HG03108 (cell line): ENCODE results near the gene TJP1.
"Not testable (repeated sequence)": the region's sequence is repeated elsewhere in the genome, so short reads cannot be mapped to it uniquely, and the experiment has no call there.

ENCODE experiments used
- ATAC-seq: cut with Tn5 transposase; IDR thresholded peaks from one replicate; pipeline ENCODE4 v1.9.1; 2021; ENCODE audit warnings: moderate library complexity; ENCODE audit not compliant: unreplicated experiment

The TJP1 gene

DNA sequence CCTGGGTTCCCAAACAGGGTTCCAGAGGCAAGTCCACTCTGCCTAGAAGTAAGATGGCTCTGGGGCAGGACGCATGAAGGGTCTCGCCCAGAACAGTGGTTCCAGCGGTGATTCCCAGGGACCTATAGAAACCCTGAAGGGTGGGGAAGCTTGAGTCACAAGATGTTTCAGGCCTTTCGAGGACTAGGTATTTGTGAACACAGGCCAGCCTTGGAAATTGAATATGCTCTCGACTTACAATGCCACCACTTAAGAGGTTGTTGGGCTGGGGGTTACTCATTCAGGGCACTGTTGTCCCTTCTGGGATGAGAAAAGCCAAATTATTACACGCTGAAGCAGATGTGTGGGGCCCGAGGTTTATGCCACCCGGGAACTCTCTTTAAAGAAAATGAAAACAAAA is 152.0 kb downstream of the TJP1 start:
- ATAC-seq: no peak

DNA sequence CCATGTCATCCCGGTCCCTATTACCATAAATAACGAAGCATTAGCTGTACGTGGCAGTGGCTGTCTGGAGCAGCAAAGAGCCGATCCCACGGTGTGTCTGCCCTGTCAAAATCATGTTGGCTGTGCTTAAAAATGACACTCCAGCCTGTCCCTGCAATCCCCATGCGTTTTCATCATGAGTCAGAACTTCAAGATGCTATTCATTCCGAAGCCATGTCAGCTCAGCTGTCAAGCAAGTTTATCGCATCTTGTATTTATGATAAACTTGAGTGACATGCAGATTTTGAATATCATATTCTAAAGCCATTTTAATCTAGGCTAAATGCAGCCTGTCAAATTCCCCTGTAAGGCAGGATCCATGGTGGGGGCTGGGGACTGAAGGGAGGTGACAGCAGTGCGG is 152.4 kb downstream of the TJP1 start:
- ATAC-seq: no peak

DNA sequence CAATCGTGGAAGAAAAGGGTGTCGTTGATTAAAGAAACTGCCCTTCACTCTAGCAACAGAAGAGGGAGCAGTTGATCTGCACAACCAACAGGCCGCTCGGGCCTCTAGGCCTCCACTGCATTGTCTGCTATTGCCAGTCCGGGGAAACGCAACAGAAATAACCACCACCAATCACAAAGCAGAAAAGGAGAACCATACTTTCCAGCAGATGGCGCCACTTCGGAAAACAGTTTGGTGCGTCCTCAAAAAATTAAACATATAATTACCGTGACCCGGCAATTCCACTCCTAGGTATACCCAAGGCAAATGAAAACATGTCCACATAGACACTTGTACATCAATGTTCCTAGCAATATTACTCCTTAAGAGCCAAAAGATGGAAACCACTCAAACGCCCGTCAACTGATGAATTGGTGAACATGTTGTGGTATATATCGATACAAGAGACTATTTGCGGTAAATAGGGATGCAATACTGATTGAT is 154.1 kb downstream of the TJP1 start:
- ATAC-seq: no peak

DNA sequence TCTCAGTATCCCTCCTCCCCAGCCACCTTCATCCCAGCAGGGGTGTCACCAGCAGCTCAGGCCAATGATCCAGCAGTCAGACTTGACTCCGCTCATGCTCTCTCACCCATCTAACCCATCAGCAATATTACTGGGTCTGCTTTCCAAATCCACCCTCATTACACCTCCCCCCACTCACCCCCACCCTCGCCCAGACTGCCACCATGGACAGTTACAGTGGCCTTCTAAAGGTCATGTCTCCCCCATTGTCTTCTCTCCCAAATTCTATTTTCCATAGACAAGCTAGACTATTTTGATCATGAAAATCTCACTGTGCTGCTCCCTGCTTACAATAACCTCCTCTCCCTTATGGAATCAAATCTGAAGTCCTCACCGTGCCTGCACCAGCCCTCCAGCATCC is 156.0 kb downstream of the TJP1 start:
- ATAC-seq: no peak

DNA sequence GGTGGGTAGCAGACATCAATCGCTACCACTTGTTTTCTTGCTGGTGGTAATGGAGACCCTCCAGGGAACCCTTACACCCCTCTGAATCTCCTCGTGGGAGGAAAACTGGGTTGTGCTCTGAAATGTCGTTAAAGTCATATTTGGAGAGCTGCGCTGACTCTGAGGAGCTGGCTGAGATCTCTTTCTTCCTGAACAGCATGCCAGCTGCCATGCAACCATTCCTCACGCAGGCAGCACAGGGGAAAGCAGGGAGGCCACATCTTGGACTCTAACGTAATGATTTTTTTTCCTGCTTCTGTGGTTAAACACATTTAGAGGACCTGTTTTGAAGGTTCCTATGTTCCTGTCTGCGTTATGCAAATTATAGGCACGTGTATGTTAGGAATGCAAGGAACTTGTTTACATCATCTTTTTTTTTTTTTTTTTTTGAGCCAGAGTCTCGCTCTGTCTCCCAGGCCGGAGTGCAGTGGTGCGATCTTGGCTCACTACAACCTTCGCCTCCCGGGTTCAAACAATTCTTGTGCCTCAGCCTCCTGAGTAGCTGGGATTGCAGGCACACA is 156.7 kb downstream of the TJP1 start:
- ATAC-seq: no peak

DNA sequence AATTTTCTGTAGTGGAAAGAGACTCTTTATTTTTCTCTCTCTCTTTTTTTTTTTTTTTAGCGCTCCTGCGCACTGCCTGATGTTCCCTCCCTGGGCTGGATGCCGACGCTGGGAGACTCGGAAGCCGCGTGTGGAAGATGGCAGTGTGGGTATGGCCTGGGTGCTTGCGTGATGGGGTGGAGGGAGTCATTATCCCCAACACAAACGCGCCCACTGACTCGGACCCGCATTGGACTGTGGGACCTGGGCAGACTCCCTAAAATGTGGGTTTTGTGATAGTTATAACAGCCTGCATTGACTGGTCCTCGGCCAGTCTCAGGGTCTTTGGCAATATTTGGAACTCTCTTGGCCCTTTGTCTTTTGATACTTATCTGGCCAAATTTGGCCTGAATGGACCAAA is 157.9 kb downstream of the TJP1 start:
- ATAC-seq: no peak

DNA sequence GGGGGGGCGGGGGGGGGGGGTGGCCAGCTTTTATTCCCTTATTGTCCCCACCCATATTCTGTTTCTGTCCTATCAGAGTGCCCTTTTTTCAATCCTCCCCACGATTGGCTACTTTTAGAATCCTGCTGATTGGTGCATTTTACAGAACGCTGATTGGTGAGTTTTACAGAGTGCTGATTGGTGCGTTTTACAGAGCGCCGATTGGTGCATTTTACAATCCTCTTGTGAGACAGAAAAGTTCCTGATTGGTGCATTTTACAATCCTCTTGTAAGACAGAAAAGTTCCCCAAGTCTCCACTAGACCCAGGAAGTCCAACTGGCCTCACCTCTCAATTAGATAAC is 164.8 kb downstream of the TJP1 start:
- ATAC-seq: not testable (repeated sequence)

DNA sequence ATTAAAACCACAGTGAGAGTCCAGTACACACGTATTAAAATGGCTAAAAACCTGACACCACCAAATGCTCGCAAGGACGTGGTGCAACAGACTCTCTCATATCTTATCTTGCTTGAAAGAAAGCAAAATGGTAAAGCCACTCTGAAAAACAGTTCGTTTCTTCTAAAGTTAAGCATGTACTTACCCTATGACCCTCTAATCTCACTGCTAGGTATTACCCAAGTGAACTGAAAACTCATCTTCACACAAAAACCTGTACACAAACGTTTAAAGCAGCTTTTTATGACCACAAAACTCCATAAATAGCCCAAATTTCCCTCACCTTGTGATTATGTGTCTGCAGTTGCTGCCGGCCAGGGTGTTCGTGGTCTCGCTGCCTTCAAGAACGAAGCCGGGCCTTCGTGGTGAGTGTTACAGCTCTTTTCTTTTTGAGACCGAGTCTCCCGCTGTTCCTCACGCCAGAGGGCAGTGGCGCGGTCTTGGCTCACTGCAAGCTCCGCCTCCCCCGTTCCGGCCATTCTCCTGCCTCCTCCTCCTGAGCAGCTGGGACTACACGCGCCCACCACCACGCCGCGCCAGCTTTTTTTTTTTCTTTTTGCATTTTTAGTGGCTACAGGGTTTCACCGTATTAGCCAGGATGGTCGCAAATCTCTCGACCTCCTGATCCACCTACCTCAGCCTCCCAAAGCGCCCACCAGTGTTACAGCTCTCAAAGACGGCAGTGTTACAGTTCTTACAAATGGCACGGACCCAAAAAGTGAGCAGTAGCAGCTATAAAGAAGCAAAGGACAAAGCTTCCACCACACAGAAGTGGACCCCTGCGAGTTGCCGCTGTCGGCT is 165.4 kb downstream of the TJP1 start:
- no peak for ATAC-seq

DNA sequence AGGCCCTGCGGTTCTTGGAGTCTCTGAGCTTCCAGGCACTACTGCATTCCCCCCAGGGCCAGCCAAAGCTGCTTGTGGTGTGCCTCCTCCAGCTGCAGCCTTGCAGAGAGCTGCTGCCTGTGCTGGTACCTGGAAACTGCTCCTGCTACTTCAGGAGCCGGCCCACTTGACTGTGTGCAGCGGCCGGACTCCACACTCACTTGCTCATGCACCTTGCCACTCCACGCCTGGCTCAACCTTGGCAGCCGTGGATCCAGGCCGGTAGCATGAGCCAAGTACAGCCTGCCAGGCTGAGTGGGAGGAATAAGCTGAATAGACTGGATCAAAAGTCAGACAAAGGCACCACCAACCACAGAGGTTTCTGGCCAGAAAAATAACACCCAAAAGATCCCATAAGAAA is 169.7 kb downstream of the TJP1 start:
- ATAC-seq: no peak

DNA sequence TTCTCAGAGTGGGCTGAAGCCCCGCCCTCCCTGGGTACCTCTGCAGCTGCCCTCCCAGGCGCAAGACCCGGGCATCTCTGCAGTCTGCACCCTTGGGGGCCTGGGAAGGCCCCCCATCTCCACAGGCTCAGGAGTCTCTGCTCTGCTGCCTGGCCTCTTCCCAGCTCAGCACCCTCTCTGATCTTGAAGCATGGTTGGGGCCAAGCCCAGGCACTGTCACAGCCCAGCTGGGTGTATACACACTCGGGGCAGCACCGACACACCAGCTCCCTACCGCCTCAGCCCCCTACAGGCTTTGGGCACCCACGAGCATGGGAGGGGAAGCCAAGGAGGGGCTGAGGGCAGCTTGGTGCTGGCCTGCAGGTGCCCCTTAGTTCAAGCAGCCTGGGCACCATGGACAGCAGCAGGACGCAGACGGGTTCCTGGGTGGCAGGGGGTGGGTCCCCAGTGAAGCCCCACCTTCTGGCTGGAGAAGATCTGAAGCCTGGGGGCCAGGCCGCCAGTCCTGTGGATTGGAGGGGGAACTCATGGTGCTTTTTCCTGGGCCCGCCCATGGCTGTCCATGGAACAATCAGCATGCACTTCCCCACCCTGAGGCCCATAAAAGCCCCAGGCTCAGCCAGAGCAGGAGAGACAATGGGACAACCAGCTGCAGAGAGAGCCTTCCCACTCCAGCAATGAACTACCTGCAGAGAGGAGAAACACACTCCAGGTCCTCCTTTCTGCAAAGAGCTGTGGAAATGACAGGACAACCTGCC is 170.6 kb downstream of the TJP1 start:
- ATAC-seq: no peak
